GM21528 (cell line): ENCODE measurements around the gene NAGA.
"Not testable (repeated sequence)": the region's sequence is repeated elsewhere in the genome, so short reads cannot be mapped to it uniquely, and the experiment has no call there.

Source experiments
- ATAC-seq: cut with Tn5 transposase; IDR thresholded peaks from one replicate; pipeline ENCODE4 v1.9.1; 2021; ENCODE audit warnings: mild to moderate bottlenecking, moderate library complexity; ENCODE audit not compliant: unreplicated experiment, low FRiP score

The NAGA gene

GRCh38 chr22:42070517-42071422 lies at the start of gene NAGA:
Gene NAGA (minus strand): TSS chr22:42070812. CDS start chr22:42070297, 515 bp downstream.
- ATAC-seq: peak; percentile 83

- ATAC-seq: no peak
Observed at GRCh38 chr22:42116848-42117424, 46.3 kb upstream of the NAGA start.

- ATAC-seq: not testable (repeated sequence)
Observed at GRCh38 chr22:42115420-42115830, 44.8 kb upstream of the NAGA start.

- no peak for ATAC-seq
Observed at GRCh38 chr22:42114721-42115120, 44.1 kb upstream of the NAGA start.

- ATAC-seq: not testable (repeated sequence)
Observed at GRCh38 chr22:42112793-42113192, 42.2 kb upstream of the NAGA start.

GRCh38 chr22:42111798-42112197 lies 41.2 kb upstream of the NAGA start:
- no peak for ATAC-seq

- no peak for ATAC-seq
Observed at GRCh38 chr22:42108848-42109247, 38.2 kb upstream of the NAGA start.

- not testable (repeated sequence) for ATAC-seq
Observed at GRCh38 chr22:42104332-42104860, 33.8 kb upstream of the NAGA start.

- ATAC-seq: no peak
Observed at GRCh38 chr22:42101199-42101598, 30.6 kb upstream of the NAGA start.

- no peak for ATAC-seq
Observed at GRCh38 chr22:42091455-42091782, 20.8 kb upstream of the NAGA start.

- ATAC-seq: peak; percentile 95
Observed at GRCh38 chr22:42090596-42091454, 20.2 kb upstream of the NAGA start, which contains the start of gene NDUFA6. Gene NDUFA6 (minus strand): TSS chr22:42090772. CDS start chr22:42090744, 28 bp downstream.

- ATAC-seq: no peak
Observed at GRCh38 chr22:42086051-42086450, 15.4 kb upstream of the NAGA start.

GRCh38 chr22:42084874-42085273 lies 14.3 kb upstream of the NAGA start:
- no peak for ATAC-seq

- no peak for ATAC-seq
Observed at GRCh38 chr22:42083119-42083518, 12.5 kb upstream of the NAGA start.

- ATAC-seq: no peak
Observed at GRCh38 chr22:42080287-42080686, 9.7 kb upstream of the NAGA start.

GRCh38 chr22:42079319-42080251 lies 9.0 kb upstream of the NAGA start, which contains the start of gene SMDT1:
Gene SMDT1 (plus strand): TSS chr22:42079700. CDS start chr22:42079769, 69 bp downstream.
- ATAC-seq: peak; percentile 77

GRCh38 chr22:42078469-42079318 lies 8.1 kb upstream of the NAGA start:
- peak; percentile 6 for ATAC-seq

GRCh38 chr22:42077486-42078125 lies 7.0 kb upstream of the NAGA start:
- ATAC-seq: no peak
